ENCODE data around the gene SAFB. TPM values are rescaled to one million over a fixed set of nuclear protein-coding genes. Genes with fewer than 3 reads are reported as not detected.

Gene SAFB
- polyA plus RNA-seq, 1 of the 3 experiments (the other 2 are of a cell fraction) = 90.0 TPM

- peaks cover 54 to 56% of the 10 kb centered on the region in 2 experiments for H3K36me3 ChIP-seq (replicated peaks in 1 of 2; ENCODE audit: control insufficient read depth in 1 of 2, insufficient read depth in 2 of 2, low read length in 1 of 2)
- CTCF ChIA-PET = interaction anchor here (1.4 kb wide), 1 partner anchor 10 kb away, joined by 4 read pairs; no protein-coding TSS in a partner anchor
Observed at GRCh38 chr19:5655412-5655811, 32.5 kb downstream of the SAFB start.

GRCh38 chr19:5661483-5661882, 38.6 kb downstream of the SAFB start:
- WGBS (ENCODE audit: low lambda C conversion rate) = 97% methylated on average over 42 of the region's 42 CpGs
- TF ChIP-seq FOXM1 (IDR thresholded peaks at IDR 0.05; ENCODE audit: low read depth) (no peak), ZBTB33 (IDR thresholded peaks at IDR 0.05; ENCODE audit: borderline replicate concordance, low read depth) (no peak), PBX3 (IDR thresholded peaks at IDR 0.05) (no peak), RAD21 (IDR thresholded peaks at IDR 0.05; ENCODE audit: low read length) (no peak), FOSL2 (IDR thresholded peaks at IDR 0.05; ENCODE audit: borderline replicate concordance, low read depth) (no peak)
- peaks cover 47 to 53% of the 10 kb centered on the region in 2 experiments for H3K36me3 ChIP-seq (replicated peaks in 1 of 2; ENCODE audit: control insufficient read depth in 1 of 2, insufficient read depth in 2 of 2, low read length in 1 of 2)
- DNase-seq = no peak
- H2AFZ ChIP-seq (ENCODE audit: low read depth) = no peak overlapping the region
- H4K20me1 ChIP-seq (ENCODE audit: insufficient read depth) = no peaks in the 10 kb centered on the region
- POLR2A ChIA-PET = no interaction called here
- no peaks in the 10 kb centered on the region for H3K27me3 ChIP-seq (ENCODE audit: insufficient read depth)
- H3K27ac ChIP-seq (ENCODE audit: low read depth in 2 of 2, low read length in 1 of 2) = no peak overlapping the region
- 0 out of 2 replicates have a peak, but pooled peaks cover 3% of the 10 kb centered on the region for H3K79me2 ChIP-seq (ENCODE audit: insufficient read depth)
- H3K4me3 ChIP-seq (ENCODE audit: low read depth in 2 of 2, low read length in 1 of 2) = no peak overlapping the region
- no peaks in the 10 kb centered on the region for H3K9me2 ChIP-seq
- H3K4me2 ChIP-seq = no peak overlapping the region
- no peaks in the 10 kb centered on the region for H3F3A ChIP-seq (replicated peaks; ENCODE audit: insufficient read depth)
- no peaks in the 10 kb centered on the region for H3K9me3 ChIP-seq
- H3K9ac ChIP-seq = no peak overlapping the region
- CTCF ChIA-PET = interaction anchor here (0.6 to 1.5 kb wide), 3 partner anchors 28 to 789 kb away, joined by 3 to 5 read pairs (median 4); no protein-coding TSS in a partner anchor
- H3K4me1 ChIP-seq (ENCODE audit: control insufficient read depth in 1 of 2, insufficient read depth in 2 of 2, low read depth in 1 of 2, low read length in 1 of 2) = no peaks in the 10 kb centered on the region

More at GRCh38 chr19:5655412-5655811, 32.5 kb downstream of the SAFB start:
- 100% methylated on average over 5 of the region's 5 CpGs for WGBS (ENCODE audit: low lambda C conversion rate)
- no peaks in the 10 kb centered on the region for H3K27me3 ChIP-seq (ENCODE audit: insufficient read depth)
- H3K4me3 ChIP-seq (ENCODE audit: low read depth in 2 of 2, low read length in 1 of 2) = no peak overlapping the region
- H2AFZ ChIP-seq (ENCODE audit: low read depth) = no peak overlapping the region
- TF ChIP-seq NRF1 (IDR thresholded peaks at IDR 0.05; ENCODE audit: low read depth, low read length) (no peak), PBX3 (IDR thresholded peaks at IDR 0.05) (no peak), ELF1 (IDR thresholded peaks at IDR 0.05) (no peak), GABPA (IDR thresholded peaks at IDR 0.05; ENCODE audit: low read depth) (no peak)
- no peaks in the 10 kb centered on the region for H3K4me1 ChIP-seq (ENCODE audit: control insufficient read depth in 1 of 2, insufficient read depth in 2 of 2, low read depth in 1 of 2, low read length in 1 of 2)
- peaks cover 5% of the 10 kb centered on the region for H3F3A ChIP-seq (replicated peaks; ENCODE audit: insufficient read depth)
- POLR2A ChIA-PET = no interaction called here
- no peaks in the 10 kb centered on the region for H4K20me1 ChIP-seq (ENCODE audit: insufficient read depth)
- no peak overlapping the region for H3K27ac ChIP-seq (ENCODE audit: low read depth in 2 of 2, low read length in 1 of 2)
- peaks cover 13% of the 10 kb centered on the region; the same call in 1 of the 2 replicates for H3K79me2 ChIP-seq (ENCODE audit: insufficient read depth)
- H3K9me2 ChIP-seq = no peaks in the 10 kb centered on the region
- no peaks in the 10 kb centered on the region for H3K9me3 ChIP-seq
- DNase-seq = no peak
- no peak overlapping the region for H3K4me2 ChIP-seq
- H3K9ac ChIP-seq = no peak overlapping the region
